B cell (primary cell): ENCODE results near the gene NCK2.

Experiments used
- CTCF ChIP-seq: fragments of 200-600 bp; IDR thresholded peaks from one replicate; pipeline ENCODE4 v1.8.0; 2022; ENCODE audit warnings: antibody characterized with exemption, mild to moderate bottlenecking
- EZH2 ChIP-seq: IDR thresholded peaks from 2 replicates; pipeline ENCODE4 v1.6.1; 2012; ENCODE audit warnings: borderline replicate concordance, low read depth, mild to moderate bottlenecking, moderate library complexity, low read length; ENCODE audit not compliant: insufficient read depth, poor library complexity, severe bottlenecking

DNA sequence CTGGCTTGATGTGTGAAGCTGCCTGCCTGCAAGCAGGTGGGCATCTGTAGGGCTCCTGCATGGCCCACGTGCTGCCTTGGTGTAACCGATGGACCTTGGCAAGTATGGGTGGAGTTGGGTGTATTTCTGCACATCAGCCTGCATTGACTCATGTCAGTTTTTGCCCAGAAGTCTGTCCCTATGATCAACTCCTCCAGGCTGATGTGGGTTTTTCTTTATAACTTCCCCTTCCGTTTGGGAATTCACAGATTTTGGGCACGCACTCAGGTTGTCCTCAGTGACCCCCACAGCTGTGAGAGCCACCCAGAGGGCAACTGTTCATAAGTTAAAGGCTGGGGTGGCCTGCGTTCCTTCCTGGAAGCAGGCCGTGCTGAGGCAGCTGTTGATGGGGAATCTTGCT lies 123.3 kb downstream of the NCK2 start:
- TF ChIP-seq CTCF (no peak), EZH2 (no peak)
